ENCODE measurements around the gene PLCB1.
"Not testable (repeated sequence)": the region's sequence is repeated elsewhere in the genome, so short reads cannot be mapped to it uniquely, and the experiment has no call there.

PLCB1 gene

DNA sequence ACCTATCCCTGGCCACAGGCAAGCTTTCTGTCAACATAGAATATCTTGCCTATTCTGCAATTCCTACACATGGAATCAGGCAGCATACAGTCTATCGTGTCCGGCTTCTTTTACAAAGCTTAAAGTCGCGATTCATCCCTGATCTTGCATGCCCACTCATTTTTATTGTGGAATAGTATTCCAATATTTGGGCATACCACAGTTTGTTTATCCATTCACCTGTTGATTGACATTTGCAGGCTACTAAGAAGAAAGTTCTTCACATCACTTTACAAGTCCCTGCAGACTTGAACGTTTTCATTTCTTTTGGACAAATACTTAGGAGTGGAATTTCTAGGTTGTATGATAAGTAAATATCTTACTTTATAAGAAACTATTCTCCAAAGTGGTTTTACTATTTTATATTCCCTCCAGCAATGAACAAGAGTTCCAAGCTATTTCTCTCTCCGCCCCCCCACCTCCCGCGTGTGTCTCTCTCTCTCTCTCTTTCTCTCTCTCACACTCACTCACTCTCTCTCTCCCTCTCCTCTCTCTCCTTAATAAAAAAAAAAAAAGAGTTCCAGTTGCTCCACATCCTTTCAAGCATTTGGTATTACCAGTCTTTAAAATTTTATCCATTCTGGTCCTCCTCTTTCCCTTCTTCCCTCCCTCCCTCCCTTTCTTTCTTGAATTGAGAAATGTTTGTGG is 1.1 kb upstream of the PLCB1 start:
- DNase-seq: no peak

DNA sequence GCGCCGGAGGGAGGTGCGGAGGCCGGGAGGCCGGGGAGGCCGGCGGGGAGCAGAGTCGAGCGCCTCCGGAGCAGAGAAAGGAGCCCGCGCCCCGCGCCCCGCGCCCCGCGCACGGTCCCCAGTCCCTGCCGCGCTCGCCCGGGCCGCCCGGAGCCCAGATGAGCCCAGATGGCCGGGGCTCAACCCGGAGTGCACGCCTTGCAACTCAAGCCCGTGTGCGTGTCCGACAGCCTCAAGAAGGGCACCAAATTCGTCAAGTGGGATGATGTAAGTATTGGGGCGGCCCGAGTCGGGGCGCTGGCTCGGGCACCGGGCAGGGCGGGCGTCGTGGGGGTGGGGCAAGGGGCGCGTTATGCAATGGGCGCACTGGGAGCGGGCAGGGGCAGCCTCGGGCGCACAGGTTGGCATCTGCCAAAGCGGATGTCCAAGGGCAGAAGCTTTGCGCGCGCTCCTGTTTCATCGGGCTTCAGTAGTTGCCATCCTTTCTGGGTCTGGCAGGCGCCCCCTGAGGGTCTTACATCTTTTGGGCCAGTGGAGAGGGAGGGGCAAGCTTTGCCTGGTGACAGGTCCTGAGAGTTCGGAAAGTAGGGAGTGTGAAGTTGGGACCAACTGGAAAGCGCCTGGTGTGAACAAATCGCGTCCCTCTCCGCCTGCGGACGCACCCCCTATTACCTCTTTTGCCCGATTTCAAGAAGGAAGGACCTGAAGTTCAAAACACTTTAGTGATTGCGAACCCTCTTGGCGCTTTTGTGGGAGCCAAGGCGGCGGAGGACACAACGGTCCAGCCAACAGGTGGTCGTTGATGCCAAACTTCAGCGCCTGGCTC is 631 bp downstream of the PLCB1 start:
- no peak for DNase-seq

DNA sequence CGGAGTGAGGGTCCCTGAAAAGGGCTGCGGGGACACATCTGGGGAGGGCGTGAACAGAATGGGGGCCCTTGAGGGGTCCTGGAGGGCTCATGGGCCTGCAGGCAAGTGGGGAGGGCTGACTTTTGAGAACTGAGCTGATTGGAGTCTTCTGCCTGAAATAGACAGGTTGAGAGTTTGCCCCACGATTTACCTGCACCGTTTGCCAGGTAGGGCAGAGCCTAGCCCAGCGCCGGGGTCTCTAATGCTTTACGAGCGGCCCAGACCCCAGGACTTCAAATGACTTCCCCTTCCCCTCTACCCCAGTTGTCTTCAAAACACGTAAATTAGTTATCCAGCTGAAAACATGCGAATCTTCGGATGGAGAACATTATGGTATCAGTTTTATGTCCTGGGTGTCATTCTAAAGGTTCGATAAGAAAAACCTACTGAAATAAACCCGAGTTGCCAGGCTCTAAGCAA is 1.3 kb downstream of the PLCB1 start:
- no peak for DNase-seq

DNA sequence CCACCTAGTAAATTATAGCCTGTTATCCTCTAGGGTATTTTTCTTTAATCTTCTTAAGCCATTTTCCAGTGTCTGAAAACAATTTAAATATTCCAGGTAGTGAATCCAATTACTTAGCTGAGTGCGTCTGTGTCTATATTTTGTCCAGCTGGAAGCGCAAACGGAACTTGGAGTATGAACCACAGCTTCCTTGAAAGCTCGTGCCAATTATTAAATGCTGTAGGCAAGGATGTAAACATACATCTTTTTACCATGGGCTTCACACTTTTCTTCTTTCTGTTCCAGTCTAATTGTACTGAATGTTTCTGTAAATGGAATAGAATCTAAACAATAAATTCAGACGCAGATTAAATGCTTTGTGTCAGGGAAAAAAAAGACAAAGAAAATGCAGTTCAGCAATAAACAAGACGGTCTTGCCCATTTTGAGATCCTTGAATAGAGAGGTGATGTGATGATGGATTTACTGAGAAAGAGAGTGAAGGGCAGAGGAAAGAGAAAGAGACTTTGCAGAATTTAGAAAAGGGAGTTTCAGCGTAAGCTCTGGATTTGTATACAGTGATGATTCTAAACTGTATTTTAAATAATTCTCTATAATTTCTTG is 1.9 kb downstream of the PLCB1 start:
- DNase-seq: no peak

DNA sequence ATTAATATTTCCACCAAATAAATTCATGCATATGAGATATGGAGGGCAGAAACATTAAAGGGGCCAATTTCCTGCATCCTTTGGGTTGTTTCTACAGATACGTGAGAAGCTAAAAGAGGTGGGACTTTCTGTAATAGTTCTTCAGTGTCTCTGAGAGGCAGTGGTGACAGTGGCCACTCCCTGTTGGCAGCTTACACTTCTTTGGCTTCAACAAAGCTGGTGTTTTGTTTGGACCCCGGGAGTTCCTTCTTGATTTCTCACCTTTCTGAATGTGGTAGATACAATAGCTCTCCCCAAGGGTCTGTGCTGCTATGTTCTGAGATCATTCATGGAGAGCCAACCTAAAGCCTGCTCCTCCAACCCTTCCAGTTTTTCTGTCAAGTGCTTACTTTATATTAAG is 7.8 kb downstream of the PLCB1 start:
- DNase-seq: no peak

DNA sequence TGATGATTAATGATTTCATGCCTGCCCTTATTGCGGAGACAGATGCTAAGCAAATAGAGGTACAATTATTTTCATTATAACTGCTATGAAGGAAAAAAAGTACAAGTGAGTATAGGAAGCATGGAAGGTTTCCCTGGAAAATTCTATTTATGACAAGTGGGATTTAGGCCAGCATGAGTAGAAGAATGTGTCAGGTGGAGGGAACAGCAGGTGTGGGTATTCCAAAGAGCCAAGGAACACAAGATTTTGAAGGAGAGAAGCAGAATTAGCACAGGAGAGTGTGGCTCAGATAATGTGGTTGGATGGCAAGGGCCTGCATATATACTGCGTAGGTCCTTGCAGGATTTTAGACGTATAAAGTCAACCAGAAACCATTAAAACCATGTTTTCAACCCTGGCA is 11.4 kb downstream of the PLCB1 start:
- no peak for DNase-seq

DNA sequence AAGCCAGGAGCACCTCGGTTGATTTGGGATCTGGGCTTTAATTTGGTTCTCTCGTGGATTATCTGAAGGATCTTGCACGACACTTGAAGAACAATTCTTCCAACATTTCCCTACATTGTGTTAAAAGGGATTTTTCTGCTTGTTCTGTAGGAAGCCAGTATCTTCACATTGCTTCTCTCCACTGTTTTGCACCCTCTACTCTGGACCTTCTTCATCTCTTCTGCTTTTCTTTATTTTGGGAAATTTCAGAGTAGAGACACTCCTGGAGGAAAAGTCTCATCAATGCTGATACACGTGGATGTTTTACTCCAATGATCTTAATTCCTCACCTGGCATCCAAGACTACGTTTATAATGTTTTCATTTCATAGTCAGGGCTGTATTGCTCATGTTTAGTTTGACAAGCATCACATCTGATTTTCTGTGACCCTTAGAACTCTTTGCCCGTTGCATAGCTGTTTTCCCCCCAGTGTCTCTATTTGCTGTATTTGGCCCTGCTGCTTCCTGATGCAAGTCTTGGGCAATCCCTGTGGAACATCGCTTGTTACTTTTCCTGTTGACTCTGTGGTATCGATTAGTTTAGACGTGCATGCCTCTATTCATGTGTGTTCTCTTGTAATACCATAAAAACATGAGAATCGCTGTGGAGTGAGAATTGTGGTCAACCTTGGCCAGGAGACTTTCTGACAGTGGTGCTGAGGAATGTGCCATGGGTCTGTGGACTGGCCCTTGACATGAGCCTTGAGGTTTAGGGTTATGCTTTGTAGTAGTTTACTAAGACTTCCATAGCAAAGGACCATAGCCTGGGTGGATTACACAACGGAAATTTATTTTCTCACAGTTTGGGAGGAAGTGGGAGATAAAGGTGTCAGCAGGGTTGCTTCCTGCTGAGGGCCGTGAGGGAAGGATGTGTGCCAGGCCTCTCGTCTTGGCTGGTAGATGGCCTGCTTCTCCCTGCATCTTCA is 12.5 kb downstream of the PLCB1 start:
- no peak for DNase-seq

DNA sequence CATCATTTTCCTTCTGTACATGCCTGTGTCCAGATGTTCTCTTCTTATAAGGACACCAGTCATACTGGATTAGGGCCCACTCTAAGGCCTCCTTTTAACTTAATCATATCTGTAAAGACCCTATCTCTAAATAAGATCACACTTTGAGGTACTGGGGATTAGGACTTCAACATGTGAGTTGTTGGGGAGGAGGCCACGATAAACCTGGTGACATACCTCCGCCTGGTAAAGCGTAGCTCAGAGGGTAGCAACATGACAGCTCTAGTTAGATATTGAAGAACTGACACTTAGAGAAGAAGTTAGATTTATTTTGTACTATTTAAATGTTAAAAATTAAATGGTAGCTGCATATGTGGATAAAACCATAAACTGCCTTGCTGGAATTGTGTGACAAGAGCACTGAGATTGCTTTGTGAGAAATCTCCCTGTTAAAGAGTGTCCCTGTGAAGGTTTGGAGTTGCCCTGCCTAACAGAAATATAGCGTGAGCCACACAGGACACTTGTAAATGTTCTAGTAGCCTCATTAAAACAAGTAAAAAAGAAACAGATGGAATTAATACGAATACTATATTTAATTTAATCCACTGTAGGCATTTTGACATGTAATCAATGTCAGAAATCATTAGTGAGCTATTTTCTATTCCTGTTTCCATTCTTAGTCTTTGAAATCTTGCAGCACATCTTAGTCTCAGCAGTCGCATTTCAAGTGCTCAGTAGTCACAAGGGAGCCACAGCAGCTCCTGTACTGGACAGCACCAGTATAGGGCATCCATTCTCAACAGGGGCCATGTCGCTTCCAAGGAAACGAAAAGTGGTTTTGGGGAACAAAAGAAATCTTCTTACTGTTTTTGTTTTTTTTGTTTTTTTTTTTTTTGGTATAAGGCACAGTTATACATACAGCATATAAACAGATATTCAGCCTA is 13.4 kb downstream of the PLCB1 start:
- no peak for DNase-seq

DNA sequence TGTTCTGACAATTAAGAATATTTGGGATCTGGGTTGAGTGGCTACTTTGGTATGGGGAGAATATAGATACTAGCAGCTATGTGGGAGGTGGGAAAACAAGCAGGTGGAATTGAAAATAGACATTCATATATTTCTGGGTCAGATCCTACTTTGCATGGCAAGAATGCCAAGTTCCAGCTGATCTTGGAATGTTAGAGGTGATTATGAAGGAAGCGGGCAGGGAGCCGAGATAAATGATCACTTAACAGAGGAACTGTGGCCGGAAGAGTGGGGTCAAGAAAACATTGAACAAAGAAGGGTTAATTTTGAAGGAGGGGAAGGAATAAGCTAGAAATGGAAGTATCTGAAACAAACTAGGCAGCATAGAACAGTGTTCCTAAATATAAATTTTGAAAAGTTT is 15.4 kb downstream of the PLCB1 start:
- DNase-seq: no peak

DNA sequence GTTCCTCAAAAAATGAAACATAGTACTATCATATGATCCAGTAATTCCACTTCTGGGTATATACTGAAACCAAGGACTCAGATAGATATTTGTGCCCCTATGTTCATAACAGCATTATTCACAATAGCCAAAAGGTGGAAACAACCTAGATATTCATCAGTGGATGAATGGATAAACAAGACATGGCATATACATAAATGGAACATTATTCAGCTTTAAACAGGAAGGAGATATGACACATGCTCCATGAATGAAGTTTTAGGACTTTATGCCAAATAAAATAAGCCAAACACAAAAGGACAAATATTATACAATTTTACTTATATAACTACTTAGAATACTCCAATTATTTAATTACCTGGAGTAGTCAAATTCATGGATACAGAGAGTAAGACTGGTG is 16.4 kb downstream of the PLCB1 start:
- DNase-seq: no peak

DNA sequence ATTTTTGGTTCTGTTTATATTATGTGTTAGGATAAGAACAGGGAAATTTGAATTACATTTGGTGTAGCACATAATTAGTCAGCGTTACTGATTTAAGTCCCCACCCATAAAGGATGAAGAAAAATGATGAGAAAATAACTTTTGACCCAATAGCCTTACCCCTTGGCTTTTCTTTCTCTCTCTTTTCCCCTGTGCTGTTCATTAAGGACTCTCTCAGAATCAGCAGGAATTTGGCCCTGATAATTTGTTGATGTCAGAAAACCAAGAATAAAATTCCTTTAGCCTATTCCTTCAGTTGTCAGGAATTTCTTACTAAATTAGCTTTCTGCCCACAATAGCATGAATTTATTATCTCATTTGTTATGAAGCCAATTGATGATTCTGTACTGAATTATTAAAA is 18.5 kb downstream of the PLCB1 start:
- DNase-seq: no peak

DNA sequence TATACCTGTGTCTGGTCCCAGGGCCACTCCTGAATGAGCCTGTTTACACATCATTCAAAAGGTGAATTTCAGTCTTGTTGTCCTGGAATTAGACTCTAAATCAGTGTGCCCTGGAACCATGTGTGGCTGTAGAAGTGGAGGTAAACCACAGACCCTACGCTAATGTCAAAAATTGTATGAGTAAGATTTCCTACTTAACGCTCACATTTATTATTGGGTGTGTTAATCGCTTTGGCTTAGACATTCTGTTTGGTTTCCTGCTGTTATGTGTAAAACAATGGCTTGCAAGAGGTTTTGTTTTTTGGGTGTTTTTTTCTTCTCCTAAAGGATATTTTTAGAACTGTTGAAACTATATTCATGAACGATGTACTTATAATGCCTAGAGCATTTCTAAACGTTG is 19.3 kb downstream of the PLCB1 start:
- DNase-seq: no peak

DNA sequence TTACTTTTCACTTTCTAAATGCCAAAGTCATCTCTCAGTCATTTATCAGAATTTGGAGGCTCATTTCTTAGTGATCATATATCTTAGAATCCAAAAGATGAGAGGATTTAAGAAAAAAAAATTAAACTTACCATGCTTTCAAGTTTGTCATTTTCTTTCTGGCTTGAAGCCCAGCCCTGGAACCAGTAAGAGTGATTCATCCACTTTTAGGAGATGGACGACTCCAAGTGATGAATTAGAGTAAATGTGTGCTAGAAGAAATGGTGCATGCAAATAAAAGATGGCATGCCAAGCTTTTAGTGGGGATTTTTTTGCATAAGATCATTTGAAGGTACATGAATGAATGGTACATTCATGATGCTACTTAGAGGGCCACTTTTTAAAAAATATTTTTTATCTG is 20.1 kb downstream of the PLCB1 start:
- no peak for DNase-seq

DNA sequence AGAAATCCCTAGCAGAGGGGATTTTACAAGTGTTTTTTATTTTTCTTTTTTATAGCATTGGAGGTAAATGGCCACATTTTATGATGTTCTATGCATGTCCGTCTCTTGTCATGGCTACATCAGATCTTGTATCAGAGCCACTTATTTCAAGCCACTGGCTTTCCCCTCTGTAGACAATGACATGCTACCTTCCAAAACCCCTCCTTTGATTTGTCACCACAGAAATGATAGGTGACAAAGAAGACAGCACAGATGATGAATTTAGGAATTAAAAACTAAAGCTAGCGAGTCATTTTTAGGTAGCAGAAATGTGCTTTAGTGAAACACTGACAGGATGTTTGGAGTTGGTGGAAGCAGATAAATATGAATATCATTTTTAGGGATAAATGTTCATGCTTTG is 20.8 kb downstream of the PLCB1 start:
- DNase-seq: no peak

DNA sequence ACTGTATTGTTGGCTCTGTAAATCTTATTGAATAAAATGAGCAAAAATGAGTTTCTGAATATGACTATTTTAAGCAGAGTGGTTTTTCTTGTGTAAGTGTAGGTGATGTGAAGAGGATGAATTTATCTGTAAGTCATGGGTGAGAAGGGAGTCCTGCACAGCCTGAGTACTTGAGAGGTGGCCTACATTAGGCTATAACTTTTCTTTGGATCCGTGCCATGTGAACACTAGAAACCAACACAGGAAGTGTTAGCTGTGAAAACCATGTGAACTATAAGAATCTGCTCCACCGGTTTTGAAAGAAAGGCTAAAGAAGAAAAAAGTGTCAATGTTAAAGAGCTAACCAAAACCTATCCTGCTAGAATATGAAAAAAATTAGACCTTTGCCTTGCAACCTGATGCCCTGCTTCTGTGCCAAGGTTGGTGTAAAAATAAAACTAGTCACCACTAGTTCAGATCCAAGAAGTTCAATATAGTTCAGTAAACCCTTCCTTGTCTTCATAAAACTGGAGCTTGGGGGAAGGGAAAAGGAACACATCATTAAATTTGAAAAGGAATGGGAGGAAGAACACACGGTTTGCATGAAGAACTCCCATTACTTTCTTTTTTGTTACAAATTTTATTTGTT is 21.3 kb downstream of the PLCB1 start:
- DNase-seq: no peak

DNA sequence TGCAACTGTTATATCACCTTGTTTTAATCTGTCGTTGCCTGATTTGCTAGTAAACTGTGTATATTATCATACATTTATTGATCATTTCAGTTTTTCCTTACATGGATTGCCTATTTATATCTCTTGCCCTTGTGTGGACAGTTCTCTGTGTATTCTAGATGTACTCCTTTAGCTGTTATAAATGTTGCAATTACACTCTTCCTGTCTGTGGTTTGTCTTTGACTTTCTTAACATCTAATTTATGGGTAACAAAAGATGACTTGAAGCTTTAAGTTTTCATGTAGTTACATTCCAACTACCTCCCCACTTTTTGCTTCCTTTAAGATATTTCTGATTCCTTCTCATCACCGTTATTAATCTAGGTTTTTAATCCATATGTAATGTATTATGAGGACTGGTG is 22.6 kb downstream of the PLCB1 start:
- DNase-seq: no peak

DNA sequence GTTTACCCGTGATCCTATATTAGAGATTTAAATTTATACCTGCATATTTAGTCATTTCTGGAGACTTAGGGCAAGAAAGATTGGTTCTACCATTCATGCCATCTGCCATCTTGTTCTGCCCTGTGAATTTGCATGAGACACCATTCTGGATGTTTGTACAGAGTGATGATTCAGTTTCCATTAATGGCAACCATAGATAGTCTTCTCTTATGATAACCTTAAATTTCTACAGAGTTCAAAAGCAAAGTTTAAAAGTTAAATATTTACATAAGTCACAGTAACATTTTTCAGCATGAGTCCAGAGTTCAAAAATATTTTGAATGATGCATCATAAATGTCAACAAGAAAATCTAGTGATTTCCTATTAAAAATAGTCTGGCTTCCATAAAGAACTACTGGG is 23.2 kb downstream of the PLCB1 start:
- DNase-seq: no peak

DNA sequence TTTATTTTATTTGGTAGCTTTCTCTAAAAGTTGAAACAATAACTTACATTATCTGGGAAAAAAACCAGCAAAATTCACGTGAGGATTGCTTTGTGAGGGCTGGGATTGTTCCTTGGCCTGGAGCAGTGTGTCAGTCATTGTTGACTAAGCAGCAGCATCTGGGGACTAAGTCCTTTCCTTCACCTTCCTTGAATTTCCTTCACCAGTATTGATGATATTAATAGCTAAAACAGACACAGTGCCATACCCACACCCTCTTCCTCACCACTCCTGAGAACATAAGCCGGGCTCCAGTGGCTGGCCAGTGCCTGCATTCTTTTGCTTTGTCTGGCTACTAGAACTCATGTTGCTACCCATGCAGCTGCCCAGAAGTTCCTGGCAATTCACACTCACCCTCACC is 23.7 kb downstream of the PLCB1 start:
- DNase-seq: no peak

DNA sequence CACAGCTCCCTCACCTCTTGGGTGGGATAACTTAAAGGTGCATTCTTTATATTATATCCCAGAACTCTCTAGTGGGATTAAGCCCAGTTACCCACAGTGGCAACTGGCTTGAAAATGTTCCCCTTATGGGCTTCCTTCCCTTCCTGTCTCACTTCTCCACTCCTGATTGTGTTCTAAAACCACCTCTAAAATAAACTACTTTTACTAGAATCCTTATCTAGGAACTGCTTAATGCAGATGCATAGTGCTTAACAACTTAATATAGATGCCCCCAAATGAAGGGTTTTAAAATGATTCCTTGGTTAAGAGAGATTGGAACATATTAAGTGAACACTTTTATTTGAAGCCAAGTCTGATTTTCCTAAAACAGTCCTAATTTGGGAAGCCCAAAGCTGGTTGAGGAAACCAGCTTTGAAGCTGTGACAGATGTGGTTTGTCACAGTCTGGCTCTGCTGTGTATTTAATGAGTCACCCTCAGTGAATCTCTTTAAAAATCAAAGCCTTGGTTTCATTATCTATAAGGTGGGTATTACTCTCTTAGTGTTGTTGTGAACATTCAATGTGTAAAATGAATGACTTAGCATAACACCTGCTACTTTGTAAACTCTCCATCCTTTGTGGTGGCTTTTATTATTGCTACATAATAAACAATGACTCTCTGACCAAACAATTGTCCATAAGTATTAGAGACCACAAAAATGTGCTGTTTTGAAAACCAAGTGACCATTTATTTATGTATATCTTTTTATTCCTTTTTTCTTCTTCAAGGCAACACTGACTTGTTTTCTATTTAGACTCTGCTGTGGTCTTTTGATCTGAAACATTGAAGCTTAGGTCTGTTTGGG is 24.4 kb downstream of the PLCB1 start:
- no peak for DNase-seq

DNA sequence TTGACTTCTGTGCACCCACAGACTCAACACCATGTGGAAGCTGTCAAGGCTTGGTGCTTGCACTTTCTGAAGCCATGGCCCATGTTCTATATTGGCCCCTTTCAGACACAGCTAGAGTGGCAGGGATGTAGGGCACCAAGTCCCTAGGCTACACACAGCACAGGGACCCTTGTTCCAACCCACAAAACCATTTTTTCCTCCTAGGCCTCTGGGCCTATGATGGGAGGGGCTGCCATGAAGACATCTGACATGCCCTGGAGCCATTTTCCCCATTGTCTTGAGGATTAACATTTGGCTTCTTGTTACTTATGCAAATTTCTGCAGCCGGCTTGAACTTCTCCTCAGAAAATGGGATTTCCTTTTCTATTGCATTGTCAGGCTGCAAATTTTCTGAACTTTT is 27.2 kb downstream of the PLCB1 start:
- not testable (repeated sequence) for DNase-seq

Data from activated CD4-positive, alpha-beta T cell treated with anti-CD3 and anti-CD28 coated beads for 1 hour (primary cell).